ENCODE data around the gene KCNG4. TPM values are rescaled to one million over a fixed set of nuclear protein-coding genes. Genes with fewer than 3 reads are reported as not detected.

KCNG4 gene
- total and polyA plus RNA-seq, 10 of the 15 experiments (the other 5 are each of a cell fraction or from before 2014, with no cell fraction given), result not detected

- no TSS peak for BruUV-seq (replicated peaks)
- CTCF ChIA-PET, result no interaction called here
- H3K79me2 ChIP-seq (ENCODE audit: control insufficient read depth, insufficient read depth, low read length), result no peaks in the 10 kb centered on the region
Measured at GRCh38 chr16:84252184-84252583, 12.4 kb upstream of the KCNG4 start.

More at GRCh38 chr16:84252184-84252583, 12.4 kb upstream of the KCNG4 start:
- Histone ChIP-seq H3K4me1 (ENCODE audit: control insufficient read depth, insufficient read depth, low read length) (no peaks in the 10 kb centered on the region), H3K4me2 (ENCODE audit: control insufficient read depth, insufficient read depth) (no peak overlapping the region), H3K36me3 (ENCODE audit: control insufficient read depth in 2 of 2, insufficient read depth in 2 of 2, low read length in 1 of 2) (no peaks in the 10 kb centered on the region), H3K27ac (ENCODE audit: control insufficient read depth, insufficient read depth) (no peak overlapping the region), H2AFZ (ENCODE audit: control insufficient read depth, low read depth, low read length) (no peak overlapping the region), H3K9me3 (replicated peaks; ENCODE audit: control insufficient read depth, insufficient read depth, low read length) (no peaks in the 10 kb centered on the region), H4K20me1 (ENCODE audit: control insufficient read depth, insufficient read depth) (no peaks in the 10 kb centered on the region), H3K4me3 (no peak overlapping the region), H3K27me3 (replicated peaks in 1 of 2; ENCODE audit: control insufficient read depth in 2 of 2, insufficient read depth in 2 of 2, low read length in 1 of 2) (peaks cover 0 to 5% of the 10 kb centered on the region in 2 experiments; a peak in 2 of 4 replicates), H3K9ac (ENCODE audit: control insufficient read depth, insufficient read depth, low read length) (no peak overlapping the region)
- 47% methylated on average over 7 of the region's 7 CpGs for WGBS (ENCODE audit: insufficient coverage, insufficient replicate concordance, low lambda C conversion rate, missing lambda C conversion rate)
- FAIRE-seq, result no peak
- TF ChIP-seq, protein P1, sequence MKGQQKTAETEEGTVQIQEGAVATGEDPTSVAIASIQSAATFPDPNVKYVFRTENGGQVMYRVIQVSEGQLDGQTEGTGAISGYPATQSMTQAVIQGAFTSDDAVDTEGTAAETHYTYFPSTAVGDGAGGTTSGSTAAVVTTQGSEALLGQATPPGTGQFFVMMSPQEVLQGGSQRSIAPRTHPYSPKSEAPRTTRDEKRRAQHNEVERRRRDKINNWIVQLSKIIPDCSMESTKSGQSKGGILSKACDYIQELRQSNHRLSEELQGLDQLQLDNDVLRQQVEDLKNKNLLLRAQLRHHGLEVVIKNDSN (IDR thresholded peaks at IDR 0.05; ENCODE audit: borderline replicate concordance, extremely low read length, insufficient read depth, low read depth, low read length), result no peak
- TF ChIP-seq HDAC6 (IDR thresholded peaks at IDR 0.05; ENCODE audit: unreplicated experiment) (no peak), POU2F2 (IDR thresholded peaks at IDR 0.05; ENCODE audit: borderline replicate concordance, low read depth, low read length) (no peak), FOS (IDR thresholded peaks at IDR 0.05; ENCODE audit: borderline replicate concordance, extremely low read depth, insufficient read length) (no peak), GABPA (IDR thresholded peaks at IDR 0.05; ENCODE audit: low read depth) (no peak), TCF3 (IDR thresholded peaks at IDR 0.05; ENCODE audit: borderline replicate concordance, insufficient read depth, low read depth, low read length) (no peak)
- TF ChIP-seq, protein P2, sequence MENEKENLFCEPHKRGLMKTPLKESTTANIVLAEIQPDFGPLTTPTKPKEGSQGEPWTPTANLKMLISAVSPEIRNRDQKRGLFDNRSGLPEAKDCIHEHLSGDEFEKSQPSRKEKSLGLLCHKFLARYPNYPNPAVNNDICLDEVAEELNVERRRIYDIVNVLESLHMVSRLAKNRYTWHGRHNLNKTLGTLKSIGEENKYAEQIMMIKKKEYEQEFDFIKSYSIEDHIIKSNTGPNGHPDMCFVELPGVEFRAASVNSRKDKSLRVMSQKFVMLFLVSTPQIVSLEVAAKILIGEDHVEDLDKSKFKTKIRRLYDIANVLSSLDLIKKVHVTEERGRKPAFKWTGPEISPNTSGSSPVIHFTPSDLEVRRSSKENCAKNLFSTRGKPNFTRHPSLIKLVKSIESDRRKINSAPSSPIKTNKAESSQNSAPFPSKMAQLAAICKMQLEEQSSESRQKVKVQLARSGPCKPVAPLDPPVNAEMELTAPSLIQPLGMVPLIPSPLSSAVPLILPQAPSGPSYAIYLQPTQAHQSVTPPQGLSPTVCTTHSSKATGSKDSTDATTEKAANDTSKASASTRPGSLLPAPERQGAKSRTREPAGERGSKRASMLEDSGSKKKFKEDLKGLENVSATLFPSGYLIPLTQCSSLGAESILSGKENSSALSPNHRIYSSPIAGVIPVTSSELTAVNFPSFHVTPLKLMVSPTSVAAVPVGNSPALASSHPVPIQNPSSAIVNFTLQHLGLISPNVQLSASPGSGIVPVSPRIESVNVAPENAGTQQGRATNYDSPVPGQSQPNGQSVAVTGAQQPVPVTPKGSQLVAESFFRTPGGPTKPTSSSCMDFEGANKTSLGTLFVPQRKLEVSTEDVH (IDR thresholded peaks at IDR 0.05; ENCODE audit: low read depth, partially characterized antibody), result no peak
- ChIA-PET RAD21 (ENCODE audit: unreplicated experiment) (no interaction called here), SMC1A (ENCODE audit: uncharacterized antibody, unreplicated experiment) (no interaction called here), POLR2A (no interaction called here)
- intact Hi-C loops (cut with micrococcal nuclease; ENCODE audit: unreplicated experiment), result no loop called here
- no peak for DNase-seq (ENCODE audit: low read depth, low spot score)
- no peak for ATAC-seq
- in situ Hi-C loops (cut with MboI), result no loop called here

Measured in GM12878 (cell line).